Gastroesophageal sphincter (tissue), 3 donors: ENCODE measurements around the gene ISL1.

ENCODE experiments used
- EP300 ChIP-seq: sonication (generic); formaldehyde crosslinking; IDR thresholded peaks from one replicate; pipeline ENCODE4 v1.6.1; 2017; ENCODE audit warnings: antibody characterized with exemption, mild to moderate bottlenecking
- POLR2A ChIP-seq, 2 donors: fragments of 450-650 bp; IDR thresholded peaks; one replicate each; pipeline ENCODE4 v1.6.1; 2017; ENCODE audit warnings: antibody characterized with exemption in 2 of 2, mild to moderate bottlenecking in 2 of 2, moderate library complexity in 1 of 2
- POLR2AphosphoS5 ChIP-seq: sonication (generic); formaldehyde crosslinking; IDR thresholded peaks from one replicate; pipeline ENCODE4 v1.6.1; 2017; ENCODE audit warnings: antibody characterized with exemption
- TF ChIP-seq, protein P1 (sequence below), 4 experiments: fragments of 200-600 bp in 2 of 4; fragments of 450-650 bp in 2 of 4; sonication (generic) in 1 of 4; IDR thresholded peaks; one replicate each; pipeline ENCODE4 v1.5.1; 2017 to 2019; ENCODE audit warnings: antibody characterized with exemption in 4 of 4, mild to moderate bottlenecking in 2 of 4, moderate library complexity in 2 of 4

GRCh38 chr5:51404255-51404654, 21.0 kb downstream of the ISL1 start:
- TF ChIP-seq, protein P1, sequence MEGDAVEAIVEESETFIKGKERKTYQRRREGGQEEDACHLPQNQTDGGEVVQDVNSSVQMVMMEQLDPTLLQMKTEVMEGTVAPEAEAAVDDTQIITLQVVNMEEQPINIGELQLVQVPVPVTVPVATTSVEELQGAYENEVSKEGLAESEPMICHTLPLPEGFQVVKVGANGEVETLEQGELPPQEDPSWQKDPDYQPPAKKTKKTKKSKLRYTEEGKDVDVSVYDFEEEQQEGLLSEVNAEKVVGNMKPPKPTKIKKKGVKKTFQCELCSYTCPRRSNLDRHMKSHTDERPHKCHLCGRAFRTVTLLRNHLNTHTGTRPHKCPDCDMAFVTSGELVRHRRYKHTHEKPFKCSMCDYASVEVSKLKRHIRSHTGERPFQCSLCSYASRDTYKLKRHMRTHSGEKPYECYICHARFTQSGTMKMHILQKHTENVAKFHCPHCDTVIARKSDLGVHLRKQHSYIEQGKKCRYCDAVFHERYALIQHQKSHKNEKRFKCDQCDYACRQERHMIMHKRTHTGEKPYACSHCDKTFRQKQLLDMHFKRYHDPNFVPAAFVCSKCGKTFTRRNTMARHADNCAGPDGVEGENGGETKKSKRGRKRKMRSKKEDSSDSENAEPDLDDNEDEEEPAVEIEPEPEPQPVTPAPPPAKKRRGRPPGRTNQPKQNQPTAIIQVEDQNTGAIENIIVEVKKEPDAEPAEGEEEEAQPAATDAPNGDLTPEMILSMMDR (IDR thresholded peaks at IDR 0.05) = no peak
- no peak for TF ChIP-seq POLR2A (IDR thresholded peaks at IDR 0.05)
- TF ChIP-seq EP300 = no peak
- no peak for TF ChIP-seq POLR2AphosphoS5
